Stimulated activated CD8-positive, alpha-beta memory T cell treated with anti-CD3 and anti-CD28 coated beads, Interleukin-4, amount 100 ng/mL, for 1 hour (primary cell): ENCODE measurements around the gene LYL1.

Source experiments
- DNase-seq, 2 donors: peaks; one replicate each; pipeline ENCODE4 v3.0.0-alpha.2; 2020; ENCODE audit warnings: low read depth in 2 of 2, low spot score in 1 of 2

Gene LYL1

GRCh38 chr19:13058951-13059660 is 43.6 kb downstream of the LYL1 start:
- DNase-seq = no peak

- no peak for DNase-seq
These were observed 44.9 kb downstream of the LYL1 start for GRCh38 chr19:13057744-13058143.

GRCh38 chr19:13057147-13057572 is 45.5 kb downstream of the LYL1 start:
- DNase-seq = no peak

GRCh38 chr19:13056052-13056660 is 46.5 kb downstream of the LYL1 start:
- DNase-seq = no peak

- DNase-seq = no peak
These were observed 47.2 kb downstream of the LYL1 start for GRCh38 chr19:13055213-13056051.

- no peak for DNase-seq
These were observed 47.9 kb downstream of the LYL1 start for GRCh38 chr19:13054626-13055212.

- DNase-seq = no peak
These were observed 48.7 kb downstream of the LYL1 start for GRCh38 chr19:13053761-13054625.

- no peak for DNase-seq
These were observed 49.4 kb downstream of the LYL1 start for GRCh38 chr19:13053238-13053637.

- no peak for DNase-seq
These were observed 50.0 kb downstream of the LYL1 start for GRCh38 chr19:13052447-13053175.

- no peak for DNase-seq
These were observed 51.0 kb downstream of the LYL1 start for GRCh38 chr19:13051557-13052165.

- DNase-seq = no peak
These were observed 52.4 kb downstream of the LYL1 start for GRCh38 chr19:13050274-13050673.
